ENCODE results near the gene NIPBL.

Gene NIPBL

DNA sequence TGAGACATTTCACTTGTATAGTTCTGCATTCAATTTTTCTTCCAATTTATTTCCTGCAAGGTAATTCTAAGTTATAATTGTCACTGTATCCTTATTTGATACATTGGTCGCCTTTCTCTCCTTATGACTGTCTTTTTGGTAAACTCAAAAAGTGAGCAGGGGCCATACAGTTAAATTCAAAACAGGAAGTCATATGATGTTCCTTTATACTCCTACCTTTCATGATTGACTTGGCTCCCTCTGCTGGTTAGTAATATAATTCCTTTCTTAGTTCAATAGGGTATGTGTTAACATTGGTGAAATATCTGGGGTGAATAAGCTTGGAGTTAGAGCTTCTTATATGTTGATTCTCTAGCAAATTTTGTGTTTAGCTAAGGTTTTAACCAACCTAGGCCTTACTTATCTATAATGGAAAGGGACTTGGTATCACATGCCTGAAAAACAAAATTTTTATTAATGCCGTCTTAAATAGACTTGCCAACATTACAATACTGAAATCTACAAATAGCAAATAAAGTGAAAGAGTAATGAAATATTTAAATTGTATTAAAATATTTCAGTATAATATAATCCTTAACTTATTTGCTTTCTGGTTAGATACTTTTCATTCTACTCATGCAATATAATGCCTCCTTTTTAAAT, 6.0 kb upstream of the NIPBL start:
- H3K4me3 ChIP-seq (ENCODE audit: low read depth, low read length) = no peak overlapping the region
- POLR2A ChIA-PET = no interaction called here
- CTCF ChIA-PET = interaction anchor here (0.6 to 2.4 kb wide), 19 partner anchors 8 to 1017 kb away, joined by 3 to 18 read pairs (median 5); no protein-coding TSS in a partner anchor
- no peak for DNase-seq (ENCODE audit: low read depth, low spot score)
- peak; percentile 47 for TF ChIP-seq CTCF (IDR thresholded peaks at IDR 0.05; ENCODE audit: insufficient read depth, low read length, missing control alignments)

GRCh38 chr5:36874465-36874864, 2.1 kb upstream of the NIPBL start:
- no peak for DNase-seq (ENCODE audit: low read depth, low spot score)
- ChIA-PET CTCF (interaction anchor here (0.7 to 6.1 kb wide), 7 partner anchors 13 to 145 kb away, joined by 3 to 46 read pairs (median 4); no protein-coding TSS in a partner anchor), POLR2A (no interaction called here)
- peak overlapping the region; percentile 75 for H3K4me3 ChIP-seq (ENCODE audit: low read depth, low read length)
- TF ChIP-seq CTCF (IDR thresholded peaks at IDR 0.05; ENCODE audit: insufficient read depth, low read length, missing control alignments) = no peak

- no peak for TF ChIP-seq CTCF (IDR thresholded peaks at IDR 0.05; ENCODE audit: insufficient read depth, low read length, missing control alignments)
- DNase-seq (ENCODE audit: low read depth, low spot score) = no peak
- ChIA-PET CTCF (interaction anchor here (0.7 to 6.1 kb wide), 12 partner anchors 8 to 146 kb away, joined by 3 to 46 read pairs (median 5); no protein-coding TSS in a partner anchor), POLR2A (no interaction called here)
- peak overlapping the region; percentile 75 for H3K4me3 ChIP-seq (ENCODE audit: low read depth, low read length)
These were observed 1.3 kb upstream of the NIPBL start for GRCh38 chr5:36875051-36875789.

DNA sequence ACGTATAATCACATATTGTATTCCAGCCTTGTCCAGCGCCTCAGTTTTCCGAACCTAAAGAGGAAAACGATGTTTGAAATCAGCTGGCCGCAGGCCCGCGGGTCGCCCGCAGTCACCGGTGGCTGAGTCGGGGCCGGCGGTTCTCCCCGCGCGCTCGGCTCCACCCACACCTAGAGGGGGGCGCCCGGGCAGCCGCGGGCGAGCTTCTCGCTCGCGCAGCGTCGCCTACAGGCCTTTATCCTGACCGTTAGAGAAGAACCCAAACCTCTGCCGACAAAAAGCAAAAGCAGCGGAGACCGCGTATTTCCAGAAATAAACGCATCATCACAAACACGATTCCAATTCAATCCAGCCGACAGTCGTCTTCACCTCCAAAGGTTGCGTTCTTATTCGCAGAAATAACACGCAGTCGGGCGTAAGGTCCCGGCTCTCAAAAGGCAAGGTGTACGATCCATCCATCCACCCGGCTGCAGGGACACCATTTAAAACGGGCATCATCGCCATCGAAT, 725 bp upstream of the NIPBL start:
- peak; percentile 64 for TF ChIP-seq CTCF (IDR thresholded peaks at IDR 0.05; ENCODE audit: insufficient read depth, low read length, missing control alignments)
- ChIA-PET CTCF (interaction anchor here (1.0 to 6.1 kb wide), 9 partner anchors 9 to 136 kb away, joined by 3 to 46 read pairs (median 6); no protein-coding TSS in a partner anchor), POLR2A (interaction anchor here (0.6 kb wide), 1 partner anchor 75 kb away, joined by 3 read pairs; no protein-coding TSS in a partner anchor)
- DNase-seq (ENCODE audit: low read depth, low spot score) = no peak
- H3K4me3 ChIP-seq (ENCODE audit: low read depth, low read length) = peak overlapping the region; percentile 75

DNA sequence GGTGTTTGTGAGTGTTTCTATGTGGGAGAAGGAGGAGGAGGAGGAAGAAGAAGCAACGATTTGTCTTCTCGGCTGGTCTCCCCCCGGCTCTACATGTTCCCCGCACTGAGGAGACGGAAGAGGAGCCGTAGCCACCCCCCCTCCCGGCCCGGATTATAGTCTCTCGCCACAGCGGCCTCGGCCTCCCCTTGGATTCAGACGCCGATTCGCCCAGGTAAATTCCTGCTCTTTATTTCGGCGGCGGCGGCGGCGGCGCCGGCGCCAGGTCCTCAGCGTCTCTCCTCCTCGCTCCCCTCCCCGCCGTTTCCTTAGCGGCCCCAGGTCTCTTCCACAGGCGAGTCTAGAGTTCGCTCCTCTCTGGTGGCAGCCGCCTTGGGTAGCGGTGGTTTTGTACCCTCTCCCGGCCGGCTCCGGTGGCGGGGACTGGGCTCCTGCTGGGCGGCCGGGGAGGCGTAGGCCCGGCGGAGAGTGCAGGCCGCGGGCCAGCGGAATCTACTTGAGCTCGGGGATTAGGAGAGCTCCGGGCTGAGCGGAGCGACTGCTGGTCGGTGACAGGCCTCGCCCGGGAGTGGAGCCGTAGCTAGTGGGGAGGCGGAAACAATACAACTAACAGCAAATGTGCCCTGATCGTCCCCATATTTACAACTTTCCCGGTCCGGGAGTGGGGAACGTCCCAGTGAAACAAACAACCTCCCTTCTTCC, 547 bp downstream of the NIPBL start:
- no peak for DNase-seq (ENCODE audit: low read depth, low spot score)
- ChIA-PET CTCF (interaction anchor here (1.2 to 6.1 kb wide), 6 partner anchors 10 to 129 kb away, joined by 3 to 46 read pairs (median 12); no protein-coding TSS in a partner anchor), POLR2A (interaction anchor here (0.6 to 0.7 kb wide), 2 partner anchors 43 to 67 kb away, joined by 3 read pairs; no protein-coding TSS in a partner anchor)
- no peak for TF ChIP-seq CTCF (IDR thresholded peaks at IDR 0.05; ENCODE audit: insufficient read depth, low read length, missing control alignments)
- H3K4me3 ChIP-seq (ENCODE audit: low read depth, low read length) = peak overlapping the region; percentile 75
